Esophagus mucosa (tissue), 1 donor: Measurements from ENCODE around the gene SETDB2. TPM values are rescaled to one million over a fixed set of nuclear protein-coding genes. Genes with fewer than 3 reads are reported as not detected.

Source experiments
- ATAC-seq: fragments of 200-7000 bp; cut with Tn5 transposase; one replicate; pipeline ENCODE4 v1.9.1; 2020
- total RNA-seq: library from RNA; stranded (reverse); gene quantifications from one replicate; pipeline ENCODE4 v1.2.4, GENCODE V29; 2023
- donor health status: DM: yes; HTN: yes; CAD: no.

The SETDB2 gene
- total RNA-seq, 1 donor from 2014 or later = 5.1 TPM

- no peak for ATAC-seq
These were observed 92.2 kb downstream of the SETDB2 start for GRCh38 chr13:49536144-49536873.

- no peak for ATAC-seq
These were observed 94.3 kb downstream of the SETDB2 start for GRCh38 chr13:49538404-49538803.

DNA sequence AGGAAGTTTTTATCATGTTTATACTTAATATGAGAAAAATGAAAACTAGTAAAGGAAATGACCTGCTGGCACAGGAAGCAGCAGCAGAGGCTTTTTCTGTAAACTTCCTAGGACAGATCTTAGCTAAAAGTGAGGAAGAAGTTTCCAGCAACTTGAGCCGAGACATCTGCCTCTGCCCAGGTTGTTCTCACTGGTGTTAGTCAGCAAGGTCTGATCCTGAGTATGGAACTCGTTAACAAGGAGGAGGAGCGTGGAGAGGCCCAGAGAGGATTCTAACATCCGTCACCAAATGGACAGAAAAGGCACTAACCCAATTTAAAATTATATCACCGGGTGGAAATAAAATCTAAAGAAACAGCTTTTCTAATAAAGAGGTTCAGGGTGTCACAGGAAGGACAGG lies 95.2 kb downstream of the SETDB2 start:
- no peak for ATAC-seq

- no peak for ATAC-seq
These were observed 95.7 kb downstream of the SETDB2 start for GRCh38 chr13:49539746-49540145.

DNA sequence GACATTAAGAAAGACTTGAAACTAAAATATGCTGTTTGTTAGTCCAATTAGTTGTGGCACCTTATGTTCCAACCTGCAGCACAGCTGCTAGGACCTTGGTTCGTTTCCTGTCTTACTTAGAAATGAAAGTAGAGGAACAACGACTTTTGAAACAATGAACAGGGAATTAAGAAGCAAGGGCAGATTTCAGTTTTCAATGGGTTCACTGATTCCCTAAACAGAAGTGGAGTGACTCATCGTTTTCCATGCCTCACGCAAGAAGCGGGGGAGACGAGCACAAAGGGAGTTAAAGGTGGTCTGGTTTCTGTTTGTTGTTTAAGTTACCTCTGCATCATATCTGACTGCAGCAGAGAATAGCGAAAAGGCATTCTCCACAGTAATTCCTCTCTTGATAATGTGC lies 96.5 kb downstream of the SETDB2 start:
- no peak for ATAC-seq

DNA sequence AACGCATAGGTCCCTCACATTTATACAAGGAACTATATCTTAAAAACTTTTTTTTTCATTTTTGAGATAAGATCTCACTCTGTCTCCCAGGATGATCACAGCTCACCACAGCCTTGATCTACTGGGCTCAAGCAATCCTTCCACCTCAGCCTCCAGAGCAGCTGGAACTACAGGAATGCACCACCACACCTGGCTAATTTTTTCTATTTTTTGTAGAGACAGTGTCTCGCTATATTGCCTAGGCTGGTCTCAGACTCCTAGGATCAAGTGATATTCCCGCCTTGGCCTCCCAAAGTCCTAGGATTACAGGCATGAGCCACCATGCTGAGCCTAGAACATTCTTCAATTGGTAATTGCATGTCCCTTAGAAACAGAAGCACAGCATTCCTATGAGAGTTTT lies 99.6 kb downstream of the SETDB2 start:
- no peak for ATAC-seq

Other genes with a start within 250 kb of the SETDB2 start
- not detected for gene MLNR, start 223.9 kb upstream of the SETDB2 start, total RNA-seq
- 4.9 TPM for gene CDADC1, start 196.3 kb upstream of the SETDB2 start, total RNA-seq
- gene CAB39L, start 210 bp upstream of the SETDB2 start, total RNA-seq = 11.8 TPM
- 21.7 TPM for gene PHF11, start 51.7 kb downstream of the SETDB2 start, total RNA-seq
- 4.5 TPM for gene RCBTB1, start 141.3 kb downstream of the SETDB2 start, total RNA-seq
- 1.2 TPM for gene ARL11, start 184.2 kb downstream of the SETDB2 start, total RNA-seq
- 81.5 TPM for gene EBPL, start 247.2 kb downstream of the SETDB2 start, total RNA-seq